H1 (cell line): ENCODE results near the gene SEC61A1. TPM values are rescaled to one million over a fixed set of nuclear protein-coding genes. Genes with fewer than 3 reads are reported as not detected.

Source experiments
- EGR1 ChIP-seq: IDR thresholded peaks from 2 replicates; pipeline ENCODE4 v1.6.1; 2011; ENCODE audit warnings: low read depth, low read length, borderline replicate concordance
- NANOG ChIP-seq: IDR thresholded peaks from 2 replicates; pipeline ENCODE4 v1.6.1; 2011; ENCODE audit warnings: low read length, low read depth, mild to moderate bottlenecking, inconsistent platforms; ENCODE audit not compliant: insufficient read depth, poor library complexity, severe bottlenecking
- RBBP5 ChIP-seq: IDR thresholded peaks from 2 replicates; pipeline ENCODE4 v1.7.1; 2012; ENCODE audit warnings: low read depth, mild to moderate bottlenecking, inconsistent platforms, low read length, moderate library complexity, borderline replicate concordance
- RFX5 ChIP-seq: IDR thresholded peaks from 2 replicates; pipeline ENCODE4 v1.6.1; 2011; ENCODE audit warnings: low read depth, low read length, improper control_type of control experiment, borderline replicate concordance
- RNF2 ChIP-seq: fragments of 200-900, 300-1000 bp; sonication (generic); IDR thresholded peaks from 2 replicates; pipeline ENCODE4 v1.7.1; 2016; ENCODE audit warnings: borderline replicate concordance, low read depth, mild to moderate bottlenecking, antibody characterized with exemption, low read length; ENCODE audit not compliant: poor library complexity, severe bottlenecking; ENCODE audit errors: missing control alignments
- SIN3A ChIP-seq, 2 experiments: IDR thresholded peaks in 1 of 2; conservative IDR thresholded peaks in 1 of 2; 2 replicates each; pipeline ENCODE4 v1.6.1; 2011 to 2012; ENCODE audit warnings: low read length in 2 of 2, improper control_type of control experiment in 1 of 2, low read depth in 1 of 2, mild to moderate bottlenecking in 1 of 2
- SIX5 ChIP-seq: IDR thresholded peaks from 2 replicates; pipeline ENCODE4 v1.6.1; 2011; ENCODE audit warnings: mild to moderate bottlenecking, low read depth, low read length
- SP1 ChIP-seq: IDR thresholded peaks from 2 replicates; pipeline ENCODE4 v1.6.1; 2011; ENCODE audit warnings: low read depth, low read length
- polyA plus RNA-seq, 7 experiments: library from polyadenylated mRNA; depleted of rRNA in 3 of 7; stranded (reverse) in 5 of 7; unstranded in 2 of 7; fragments of >200 nt in 5 of 7; fragments of 200-250 nt in 2 of 7; gene quantifications; 1 replicate in 5 of 7; 2 replicates in 1 of 7; 4 replicates in 1 of 7; pipeline versions ENCODE4 v1.2.1 to v1.2.3, GENCODE V29; 2011 to 2013; ENCODE audit warnings: missing spikeins in 2 of 7, mixed read lengths in 2 of 7
- total RNA-seq: library from RNA; stranded (reverse); fragmentation: NEBNext Ultra II Directional; extraction: Animal tissue kit (Norgen Biotek cat#: 25700); gene quantifications from 2 replicates; pipeline ENCODE4 v1.2.1, GENCODE V29; 2021

SEC61A1 gene
- total and polyA plus RNA-seq, 2 of the 8 experiments (the other 6 are each of a cell fraction or from before 2014, with no cell fraction given), result 133 to 165 TPM

- TF ChIP-seq RBBP5 (no peak), SIN3A (conservative IDR thresholded peaks at IDR 0.05 in 1 of 2, IDR thresholded peaks at IDR 0.05 in 1 of 2; ENCODE audit: low read depth in 1 of 2, low read length in 2 of 2) (no peak), RNF2 (no peak), NANOG (no peak), SIX5 (no peak), EGR1 (no peak), RFX5 (no peak), SP1 (no peak)
- TF ChIP-seq, all 59 proteins: peak for 0
Measured at GRCh38 chr3:128103136-128103676, 51.0 kb downstream of the SEC61A1 start (continued).
